Neural cell (in vitro differentiated cells): ENCODE data around the gene ANO1. TPM values are rescaled to one million over a fixed set of nuclear protein-coding genes. Genes with fewer than 3 reads are reported as not detected.

Source experiments
- H2AFZ ChIP-seq: fragments of 200-600, 300-800 bp; sonication (generic), shearing (Covaris generic); 2 replicates; pipeline ENCODE4 v1.6.0; 2014; ENCODE audit warnings: low read depth, mild to moderate bottlenecking, antibody characterized with exemption, low read length, moderate library complexity
- H3F3A ChIP-seq: fragments of 200-600 bp; shearing (Covaris generic); 2 replicates; pipeline ENCODE4 v1.6.1; 2016; ENCODE audit warnings: mild to moderate bottlenecking, moderate library complexity, mixed read lengths, antibody characterized with exemption, low read length; ENCODE audit not compliant: insufficient read depth, poor library complexity, severe bottlenecking
- H3K27ac ChIP-seq: fragments of 200-600, 300-800 bp; sonication (generic), shearing (Covaris generic); 2 replicates; pipeline ENCODE4 v1.5.1; 2014; ENCODE audit warnings: mild to moderate bottlenecking, low read length, moderate library complexity
- H3K27me3 ChIP-seq: fragments of 300-800, 200-600 bp; sonication (generic), shearing (Covaris generic); 2 replicates; pipeline ENCODE4 v1.6.0; 2014; ENCODE audit warnings: mild to moderate bottlenecking, low read depth, low read length, moderate library complexity; ENCODE audit not compliant: insufficient read depth
- H3K36me3 ChIP-seq: fragments of 300-800, 200-600 bp; sonication (generic), shearing (Covaris generic); 2 replicates; pipeline ENCODE4 v1.5.1; 2014; ENCODE audit warnings: mild to moderate bottlenecking, antibody characterized with exemption, low read length, moderate library complexity; ENCODE audit not compliant: insufficient read depth
- H3K4me2 ChIP-seq: fragments of 300-800, 200-600 bp; sonication (generic), shearing (Covaris generic); 2 replicates; pipeline ENCODE4 v1.6.0; 2014; ENCODE audit warnings: mild to moderate bottlenecking, low read length
- H3K4me3 ChIP-seq: fragments of 300-800, 200-600 bp; sonication (generic), shearing (Covaris generic); 2 replicates; pipeline ENCODE4 v1.5.1; 2014; ENCODE audit warnings: mild to moderate bottlenecking, low read length, moderate library complexity
- H3K79me2 ChIP-seq: fragments of 200-600 bp; shearing (Covaris generic); replicated peaks from 2 replicates; pipeline ENCODE4 v1.6.0; 2014; ENCODE audit warnings: mild to moderate bottlenecking, low read length, moderate library complexity; ENCODE audit not compliant: insufficient read depth
- H3K9ac ChIP-seq: fragments of 300-800, 200-600 bp; sonication (generic), shearing (Covaris generic); 2 replicates; pipeline ENCODE4 v1.6.1; 2016; ENCODE audit warnings: mild to moderate bottlenecking, low read length, mixed read lengths
- H3K9me2 ChIP-seq: fragments of 200-600 bp; shearing (Covaris generic); 2 replicates; pipeline ENCODE4 v1.6.1; 2016; ENCODE audit warnings: mild to moderate bottlenecking, low read length, mixed read lengths; ENCODE audit not compliant: insufficient read depth
- H3K9me3 ChIP-seq: fragments of 200-600, 300-800 bp; sonication (generic), shearing (Covaris generic); 2 replicates; pipeline ENCODE4 v1.6.1; 2016; ENCODE audit warnings: mild to moderate bottlenecking, mixed run types, low read length, moderate library complexity, mixed read lengths
- H4K20me1 ChIP-seq: fragments of 200-600 bp; shearing (Covaris generic); 2 replicates; pipeline ENCODE4 v1.6.1; 2016; ENCODE audit warnings: mild to moderate bottlenecking, mixed run types; ENCODE audit not compliant: insufficient read depth
- EP300 ChIP-seq: fragments of 450-650 bp; conservative IDR thresholded peaks from 2 replicates; pipeline ENCODE4 v1.6.1; 2014; ENCODE audit warnings: antibody characterized with exemption, mild to moderate bottlenecking, moderate library complexity; ENCODE audit not compliant: poor library complexity, severe bottlenecking
- EZH2 ChIP-seq: fragments of 200-600, 300-800 bp; shearing (Covaris generic), sonication (generic); IDR thresholded peaks from 2 replicates; pipeline ENCODE4 v1.6.1; 2014; ENCODE audit warnings: antibody characterized with exemption, low read length, borderline replicate concordance, mild to moderate bottlenecking; ENCODE audit not compliant: insufficient read depth, poor library complexity, severe bottlenecking
- POLR2AphosphoS5 ChIP-seq: IDR thresholded peaks from 2 replicates; pipeline ENCODE4 v1.6.1; 2012
- RAD21 ChIP-seq: fragments of 450-650 bp; conservative IDR thresholded peaks from 2 replicates; pipeline ENCODE4 v1.6.1; 2014; ENCODE audit warnings: antibody characterized with exemption, mild to moderate bottlenecking, moderate library complexity
- SMC3 ChIP-seq: fragments of 450-650 bp; conservative IDR thresholded peaks from 2 replicates; pipeline ENCODE4 v1.6.1; 2014; ENCODE audit warnings: antibody characterized with exemption, mild to moderate bottlenecking, moderate library complexity; ENCODE audit not compliant: poor library complexity
- TAF1 ChIP-seq: IDR thresholded peaks from 2 replicates; pipeline ENCODE4 v1.6.1; 2012; ENCODE audit warnings: low read depth
- polyA plus RNA-seq: library from polyadenylated mRNA; depleted of rRNA; stranded (reverse); fragments of >200 nt; gene quantifications from 2 replicates; pipeline ENCODE4 v1.2.3, GENCODE V29; 2014
- TF ChIP-seq, protein P1 (sequence below): IDR thresholded peaks from 2 replicates; pipeline ENCODE4 v1.6.1; 2012; ENCODE audit warnings: borderline replicate concordance
- TF ChIP-seq, protein P2 (sequence below): fragments of 450-650 bp; IDR thresholded peaks from 2 replicates; pipeline ENCODE4 v1.5.1; 2014; ENCODE audit warnings: antibody characterized with exemption, mild to moderate bottlenecking, moderate library complexity; ENCODE audit not compliant: poor library complexity, severe bottlenecking

ANO1 gene
- polyA plus RNA-seq, 1 donor from 2014 or later = not detected

DNA sequence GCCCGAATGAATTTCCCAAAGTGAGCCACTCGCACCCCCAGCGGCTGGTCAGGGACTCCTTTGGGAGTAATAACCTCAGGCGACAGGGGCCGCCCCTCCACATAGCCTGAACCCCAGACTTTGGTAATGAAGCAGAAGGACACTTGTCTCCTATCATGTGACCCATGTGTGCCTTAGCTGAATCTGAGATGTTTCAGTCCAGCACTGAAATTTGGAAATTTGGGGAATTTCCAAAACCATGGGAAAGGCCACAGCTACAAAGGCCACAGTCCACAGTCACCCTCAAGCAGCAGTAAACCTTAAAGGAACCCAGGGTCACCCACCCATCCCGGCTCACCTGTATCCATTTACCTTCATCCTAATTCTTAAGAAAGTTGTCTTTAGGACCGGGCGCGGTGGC is 73.6 kb downstream of the ANO1 start:
- no peaks in the 10 kb centered on the region for H3K9me2 ChIP-seq
- H3K27ac ChIP-seq = no peak overlapping the region
- TF ChIP-seq, protein P1, sequence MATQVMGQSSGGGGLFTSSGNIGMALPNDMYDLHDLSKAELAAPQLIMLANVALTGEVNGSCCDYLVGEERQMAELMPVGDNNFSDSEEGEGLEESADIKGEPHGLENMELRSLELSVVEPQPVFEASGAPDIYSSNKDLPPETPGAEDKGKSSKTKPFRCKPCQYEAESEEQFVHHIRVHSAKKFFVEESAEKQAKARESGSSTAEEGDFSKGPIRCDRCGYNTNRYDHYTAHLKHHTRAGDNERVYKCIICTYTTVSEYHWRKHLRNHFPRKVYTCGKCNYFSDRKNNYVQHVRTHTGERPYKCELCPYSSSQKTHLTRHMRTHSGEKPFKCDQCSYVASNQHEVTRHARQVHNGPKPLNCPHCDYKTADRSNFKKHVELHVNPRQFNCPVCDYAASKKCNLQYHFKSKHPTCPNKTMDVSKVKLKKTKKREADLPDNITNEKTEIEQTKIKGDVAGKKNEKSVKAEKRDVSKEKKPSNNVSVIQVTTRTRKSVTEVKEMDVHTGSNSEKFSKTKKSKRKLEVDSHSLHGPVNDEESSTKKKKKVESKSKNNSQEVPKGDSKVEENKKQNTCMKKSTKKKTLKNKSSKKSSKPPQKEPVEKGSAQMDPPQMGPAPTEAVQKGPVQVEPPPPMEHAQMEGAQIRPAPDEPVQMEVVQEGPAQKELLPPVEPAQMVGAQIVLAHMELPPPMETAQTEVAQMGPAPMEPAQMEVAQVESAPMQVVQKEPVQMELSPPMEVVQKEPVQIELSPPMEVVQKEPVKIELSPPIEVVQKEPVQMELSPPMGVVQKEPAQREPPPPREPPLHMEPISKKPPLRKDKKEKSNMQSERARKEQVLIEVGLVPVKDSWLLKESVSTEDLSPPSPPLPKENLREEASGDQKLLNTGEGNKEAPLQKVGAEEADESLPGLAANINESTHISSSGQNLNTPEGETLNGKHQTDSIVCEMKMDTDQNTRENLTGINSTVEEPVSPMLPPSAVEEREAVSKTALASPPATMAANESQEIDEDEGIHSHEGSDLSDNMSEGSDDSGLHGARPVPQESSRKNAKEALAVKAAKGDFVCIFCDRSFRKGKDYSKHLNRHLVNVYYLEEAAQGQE = no peak
- no peak for TF ChIP-seq POLR2AphosphoS5
- no peak for TF ChIP-seq EP300
- TF ChIP-seq, protein P2, sequence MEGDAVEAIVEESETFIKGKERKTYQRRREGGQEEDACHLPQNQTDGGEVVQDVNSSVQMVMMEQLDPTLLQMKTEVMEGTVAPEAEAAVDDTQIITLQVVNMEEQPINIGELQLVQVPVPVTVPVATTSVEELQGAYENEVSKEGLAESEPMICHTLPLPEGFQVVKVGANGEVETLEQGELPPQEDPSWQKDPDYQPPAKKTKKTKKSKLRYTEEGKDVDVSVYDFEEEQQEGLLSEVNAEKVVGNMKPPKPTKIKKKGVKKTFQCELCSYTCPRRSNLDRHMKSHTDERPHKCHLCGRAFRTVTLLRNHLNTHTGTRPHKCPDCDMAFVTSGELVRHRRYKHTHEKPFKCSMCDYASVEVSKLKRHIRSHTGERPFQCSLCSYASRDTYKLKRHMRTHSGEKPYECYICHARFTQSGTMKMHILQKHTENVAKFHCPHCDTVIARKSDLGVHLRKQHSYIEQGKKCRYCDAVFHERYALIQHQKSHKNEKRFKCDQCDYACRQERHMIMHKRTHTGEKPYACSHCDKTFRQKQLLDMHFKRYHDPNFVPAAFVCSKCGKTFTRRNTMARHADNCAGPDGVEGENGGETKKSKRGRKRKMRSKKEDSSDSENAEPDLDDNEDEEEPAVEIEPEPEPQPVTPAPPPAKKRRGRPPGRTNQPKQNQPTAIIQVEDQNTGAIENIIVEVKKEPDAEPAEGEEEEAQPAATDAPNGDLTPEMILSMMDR = no peak
- no peak for TF ChIP-seq RAD21
- no peak for TF ChIP-seq EZH2
- no peaks in the 10 kb centered on the region for H3K36me3 ChIP-seq
- H3F3A ChIP-seq = no peaks in the 10 kb centered on the region
- H2AFZ ChIP-seq = no peak overlapping the region
- no peak overlapping the region for H3K4me3 ChIP-seq
- H3K79me2 ChIP-seq = no peaks in the 10 kb centered on the region
- H3K9ac ChIP-seq = no peak overlapping the region
- no peak overlapping the region for H3K4me2 ChIP-seq
- H4K20me1 ChIP-seq = no peaks in the 10 kb centered on the region
- peaks cover 6% of the 10 kb centered on the region for H3K27me3 ChIP-seq
- no peaks in the 10 kb centered on the region for H3K9me3 ChIP-seq

DNA sequence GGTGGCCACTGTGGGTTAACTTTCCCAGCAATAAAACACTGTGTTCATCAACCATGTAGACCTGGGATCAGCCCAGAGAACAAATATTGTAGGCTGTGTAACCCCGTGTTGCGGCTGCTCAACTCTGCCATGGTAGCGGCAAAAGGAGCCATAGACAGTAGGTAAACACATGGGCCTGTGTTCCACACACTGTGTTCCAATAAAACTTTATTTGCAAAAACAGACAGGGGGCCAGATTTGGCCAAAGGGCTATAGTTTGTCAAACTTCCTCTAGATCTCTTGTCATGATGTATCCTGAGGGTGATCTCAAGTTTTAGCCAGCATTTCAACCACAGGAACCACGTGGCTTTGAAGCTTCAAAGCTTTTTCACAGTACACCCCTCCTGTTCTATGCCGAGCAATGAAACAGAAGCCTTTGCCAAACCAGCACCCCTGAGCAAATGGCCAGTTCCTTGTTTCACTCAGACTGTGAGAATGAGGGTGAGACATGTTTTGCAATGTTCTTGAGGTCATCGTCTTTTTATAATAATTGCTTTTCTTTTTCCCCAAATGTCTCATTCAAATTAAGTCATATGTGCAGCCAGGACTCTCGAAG is 75.1 kb downstream of the ANO1 start:
- TF ChIP-seq EZH2 (no peak), SMC3 (no peak), TAF1 (no peak), RAD21 (no peak)
- TF ChIP-seq, protein P2 = no peak
- Histone ChIP-seq H3K79me2 (no peaks in the 10 kb centered on the region), H3F3A (no peaks in the 10 kb centered on the region), H3K4me2 (no peak overlapping the region), H4K20me1 (no peaks in the 10 kb centered on the region), H3K9ac (no peak overlapping the region), H3K4me3 (no peak overlapping the region), H3K27me3 (no peaks in the 10 kb centered on the region), H3K9me3 (no peaks in the 10 kb centered on the region), H3K27ac (no peak overlapping the region), H3K9me2 (no peaks in the 10 kb centered on the region), H2AFZ (no peak overlapping the region), H3K36me3 (no peaks in the 10 kb centered on the region)
